D721Med (cell line): Measurements from ENCODE around the gene DIAPH1.

Experiments used
- DNase-seq: peaks from one replicate; pipeline ENCODE4 v3.0.0; 2011; ENCODE audit warnings: low spot score; ENCODE audit not compliant: insufficient read length
- FAIRE-seq: peaks from 2 replicates; lab custom pipeline; 2011; peaks lifted over from hg19 to GRCh38; lab: Jason Lieb, UNC
- CTCF ChIP-seq: IDR thresholded peaks from 2 replicates; pipeline ENCODE4 v1.5.1; 2012; ENCODE audit warnings: mild to moderate bottlenecking, control low read depth; ENCODE audit not compliant: insufficient read depth; ENCODE audit errors: missing control alignments

Gene DIAPH1

GRCh38 chr5:141618804-141619554, at the start of gene DIAPH1:
Gene DIAPH1 (minus strand): TSS chr5:141619000. CDS start chr5:141618914, 86 bp downstream.
- TF ChIP-seq CTCF: peak; percentile 78
- FAIRE-seq: no peak
- DNase-seq: peak; percentile 72

GRCh38 chr5:141665995-141666940, 47.5 kb upstream of the DIAPH1 start:
- DNase-seq: no peak
- no peak for FAIRE-seq
- TF ChIP-seq CTCF: no peak

- peak; percentile 85 for TF ChIP-seq CTCF
- DNase-seq (peak; percentile 64), FAIRE-seq (no peak)
These were observed 46.1 kb upstream of the DIAPH1 start for GRCh38 chr5:141664733-141665461.

- TF ChIP-seq CTCF: no peak
- FAIRE-seq (no peak), DNase-seq (no peak)
These were observed 44.7 kb upstream of the DIAPH1 start for GRCh38 chr5:141663506-141663905.

DNA sequence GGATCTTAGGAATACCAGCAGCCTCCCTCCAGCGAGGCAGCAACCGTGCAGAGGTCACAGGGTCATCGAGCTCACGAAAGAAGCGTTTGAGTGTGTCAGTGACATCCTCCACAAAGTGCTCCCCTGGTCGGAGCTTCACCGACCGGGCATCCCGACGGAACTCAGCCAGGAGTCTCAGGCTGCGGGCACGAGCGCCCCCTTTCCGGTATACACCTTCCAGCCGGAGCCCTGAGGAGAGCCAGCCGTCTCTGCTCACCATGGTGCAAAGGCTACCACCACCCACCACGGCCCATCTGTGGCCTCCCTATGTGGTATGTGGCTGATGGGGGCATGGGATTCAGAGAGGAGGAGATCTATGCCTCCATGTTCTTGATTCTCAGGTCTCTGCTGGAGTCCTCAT, 43.2 kb upstream of the DIAPH1 start:
- peak; percentile 29 for TF ChIP-seq CTCF
- FAIRE-seq (no peak), DNase-seq (no peak)

DNA sequence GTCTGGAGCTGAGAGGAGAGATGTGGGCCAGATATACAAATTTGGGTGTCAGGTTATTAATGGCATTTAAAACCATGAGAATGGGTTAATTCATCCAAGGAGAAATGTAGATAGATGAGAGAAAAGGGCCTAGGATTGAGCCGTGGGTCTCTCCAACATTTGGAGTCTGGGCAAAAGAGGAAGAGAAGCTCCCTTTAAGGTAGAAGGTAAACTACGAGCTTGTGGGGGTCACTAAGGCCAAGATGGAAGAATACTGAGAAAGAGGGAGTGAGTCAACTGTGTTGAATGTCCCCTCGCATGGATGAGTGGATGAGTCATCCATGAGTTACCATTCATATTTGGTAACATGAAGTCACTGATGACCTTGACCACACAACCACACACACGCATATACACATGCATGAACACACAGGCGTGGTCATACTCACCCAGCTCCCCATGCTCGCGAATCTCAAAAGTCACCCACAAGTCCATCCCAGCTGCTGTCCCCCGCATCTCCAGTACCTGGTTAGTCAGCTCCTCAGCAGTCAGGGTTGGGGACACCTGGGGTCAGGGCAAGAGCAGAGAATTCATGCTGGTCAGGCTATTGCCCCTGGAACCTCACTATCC, 39.2 kb upstream of the DIAPH1 start:
- TF ChIP-seq CTCF: no peak
- DNase-seq: no peak
- FAIRE-seq: no peak
